Fibroblast of the conjunctiva (primary cell): ENCODE measurements around the gene CIB2.

Experiments used
- DNase-seq: peaks from one replicate; pipeline ENCODE4 v3.0.0-alpha.2; 2010; ENCODE audit warnings: low read depth

Gene CIB2

DNA sequence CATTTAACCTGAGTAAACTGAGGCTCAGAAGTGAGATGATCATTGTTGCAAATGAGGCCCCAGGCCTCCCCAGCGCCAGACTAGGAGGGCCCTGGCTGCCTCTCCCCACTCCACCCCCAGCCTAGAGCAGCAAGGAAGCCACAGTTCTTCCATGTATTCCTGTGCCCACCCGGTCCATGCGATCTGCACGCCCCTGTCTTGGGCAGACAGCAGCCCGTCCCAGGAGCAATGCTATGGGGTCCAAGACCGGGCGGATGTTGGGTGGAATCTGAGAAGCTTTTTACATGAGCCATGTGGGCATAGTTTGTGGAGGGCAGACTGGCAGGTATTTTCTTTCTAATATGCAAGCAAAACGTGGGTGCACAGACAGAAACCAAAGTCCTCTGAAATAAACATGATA, 23.8 kb downstream of the CIB2 start:
- DNase-seq, result no peak

DNA sequence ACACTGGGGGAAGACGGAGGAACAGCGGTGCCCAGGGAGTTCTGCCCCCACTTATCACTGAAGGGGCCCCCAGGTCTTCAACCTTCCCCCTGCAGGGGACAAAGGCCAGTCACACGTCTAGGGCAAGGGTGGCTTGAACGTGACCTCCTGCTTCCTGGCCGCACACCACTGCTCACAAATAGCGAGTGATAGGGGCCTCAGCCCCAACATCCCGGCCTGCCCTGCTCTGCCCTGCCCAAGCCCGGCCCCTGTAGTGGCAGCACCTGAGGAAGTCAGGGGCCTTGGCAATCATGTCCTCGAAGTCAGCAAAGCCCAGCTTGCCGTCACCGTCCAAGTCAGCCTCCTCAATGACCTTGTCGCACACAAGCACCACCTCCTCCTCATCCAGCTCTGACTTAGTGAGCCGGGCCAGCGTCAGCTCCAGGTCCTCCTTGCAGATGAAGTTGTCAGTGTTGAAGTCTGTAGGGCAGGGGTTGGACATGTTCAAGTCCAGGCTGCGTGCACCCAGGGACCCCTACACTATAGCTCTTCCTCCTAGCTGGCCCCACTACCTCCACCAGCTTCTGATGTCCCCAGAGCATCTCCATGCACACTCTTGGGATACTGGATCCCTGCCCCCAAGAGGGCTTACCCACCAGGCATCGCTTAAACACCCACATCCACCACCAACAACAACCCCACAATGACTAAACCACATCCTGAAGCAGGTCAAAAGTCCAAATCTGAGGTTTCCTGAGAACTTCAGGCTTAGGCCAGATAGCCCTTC, 25.6 kb downstream of the CIB2 start:
- DNase-seq, result no peak

DNA sequence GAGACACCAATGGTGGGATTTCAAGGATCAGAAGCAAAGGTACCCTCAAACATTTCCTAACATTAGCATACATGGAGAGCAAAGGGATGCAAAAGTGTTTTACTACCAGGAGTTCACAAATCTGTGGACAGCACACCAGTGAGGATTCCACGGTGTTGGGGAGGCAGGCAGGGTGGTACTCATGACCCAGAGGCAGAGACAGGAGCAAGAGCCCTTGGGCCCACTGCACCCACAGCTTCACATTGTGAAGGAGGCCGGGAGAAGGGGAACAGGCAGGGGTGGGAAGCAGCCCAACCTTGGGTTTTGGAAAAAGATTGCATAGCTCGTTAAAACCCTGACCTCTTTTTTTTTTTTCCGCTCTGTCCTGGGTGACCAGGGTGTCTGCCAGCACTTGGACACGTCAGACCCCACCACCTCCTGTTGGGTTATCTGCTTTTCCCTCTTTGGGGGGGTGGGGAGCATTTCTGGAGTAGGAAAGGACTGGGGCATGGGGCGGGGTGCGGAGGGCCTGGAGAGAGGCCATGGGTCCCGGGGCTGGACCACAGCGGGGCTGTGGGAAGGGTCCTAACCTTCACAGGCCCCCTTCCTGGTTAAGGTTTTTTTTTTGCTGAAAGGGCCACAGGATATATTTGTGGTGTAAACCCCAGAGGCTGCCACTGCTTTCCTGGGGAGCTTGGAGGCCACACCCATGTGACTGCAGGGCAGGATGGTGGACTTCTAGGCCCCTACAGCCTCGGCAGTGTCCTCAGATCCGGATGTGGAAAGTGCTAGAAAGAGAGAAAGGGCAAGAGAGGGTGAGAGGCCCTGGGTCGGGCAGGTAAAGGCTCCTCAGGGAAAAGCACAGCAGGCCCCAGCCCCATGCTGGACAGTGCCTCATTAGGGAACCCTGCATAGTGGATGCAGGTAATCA, 26.4 kb downstream of the CIB2 start:
- DNase-seq, result no peak

DNA sequence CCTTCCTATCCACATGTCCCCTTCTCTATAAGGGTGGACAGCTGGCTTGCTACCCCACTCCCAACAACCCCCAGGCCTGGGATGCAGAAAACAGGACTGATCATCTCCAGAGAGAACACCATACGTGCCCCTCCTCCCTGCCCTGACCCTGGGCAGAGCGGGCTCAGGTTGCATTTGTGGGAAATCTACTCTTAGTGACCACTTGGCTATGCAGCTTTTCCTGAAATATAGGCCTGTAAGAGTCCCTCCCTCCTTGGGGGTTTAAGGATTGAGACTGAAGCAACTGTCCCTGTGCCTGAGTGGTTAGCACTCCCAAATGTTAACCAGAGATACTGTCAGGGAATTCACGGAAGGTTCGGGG, 27.1 kb downstream of the CIB2 start:
- DNase-seq, result no peak

DNA sequence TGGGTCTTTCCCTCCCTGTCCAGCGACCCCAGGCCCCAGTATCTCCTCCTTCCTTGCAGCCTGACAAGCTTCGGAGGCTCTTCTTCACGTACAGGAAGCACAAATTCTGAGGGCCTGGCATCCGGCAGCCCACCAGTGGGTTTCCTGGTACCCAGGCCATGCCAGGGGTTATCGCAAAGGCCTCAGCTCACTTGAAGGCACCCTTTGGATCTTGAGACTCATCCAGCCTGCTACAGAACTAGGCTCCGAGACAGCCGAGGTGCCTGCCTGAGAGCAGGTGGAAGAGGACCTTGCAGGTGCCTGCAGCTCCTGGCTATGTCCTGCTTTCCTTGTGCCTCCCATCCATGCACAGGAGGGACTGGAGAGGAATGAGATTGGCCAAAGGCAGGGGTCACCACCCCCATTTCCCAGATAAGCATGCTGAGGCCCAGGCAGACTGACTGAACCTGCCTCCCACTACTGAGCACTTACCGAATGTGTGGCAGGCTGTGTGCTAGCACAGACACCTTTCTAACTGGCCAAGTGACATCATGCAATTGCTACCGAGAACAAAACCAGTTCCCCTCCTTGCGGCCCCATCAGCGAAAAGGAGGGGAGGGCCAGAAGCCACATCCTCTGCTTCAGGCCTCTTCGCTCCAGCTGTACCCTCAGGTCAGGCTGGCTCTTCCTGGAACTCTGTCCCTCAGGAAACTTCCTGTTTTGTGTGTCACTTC, 27.7 kb downstream of the CIB2 start:
- DNase-seq, result no peak

DNA sequence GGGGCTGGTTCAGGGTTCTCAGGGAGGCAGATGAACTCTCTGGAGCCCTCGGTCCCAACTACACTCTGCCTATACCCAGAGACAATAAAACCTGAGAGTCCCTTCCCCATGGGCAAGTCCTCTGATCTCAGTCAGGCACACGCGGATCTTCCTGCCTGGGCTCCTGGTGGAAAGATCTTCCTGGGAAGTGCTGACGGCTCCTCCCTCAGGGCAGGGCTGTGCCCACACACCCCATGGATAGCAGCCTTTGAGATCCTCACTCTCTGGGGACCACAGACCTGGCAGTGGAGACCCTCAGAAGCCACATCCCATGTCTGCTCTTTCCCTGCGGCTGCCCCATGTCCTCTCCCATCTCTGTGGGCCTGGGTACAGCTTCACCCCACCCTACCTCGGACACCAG, 28.5 kb downstream of the CIB2 start:
- DNase-seq, result no peak

DNA sequence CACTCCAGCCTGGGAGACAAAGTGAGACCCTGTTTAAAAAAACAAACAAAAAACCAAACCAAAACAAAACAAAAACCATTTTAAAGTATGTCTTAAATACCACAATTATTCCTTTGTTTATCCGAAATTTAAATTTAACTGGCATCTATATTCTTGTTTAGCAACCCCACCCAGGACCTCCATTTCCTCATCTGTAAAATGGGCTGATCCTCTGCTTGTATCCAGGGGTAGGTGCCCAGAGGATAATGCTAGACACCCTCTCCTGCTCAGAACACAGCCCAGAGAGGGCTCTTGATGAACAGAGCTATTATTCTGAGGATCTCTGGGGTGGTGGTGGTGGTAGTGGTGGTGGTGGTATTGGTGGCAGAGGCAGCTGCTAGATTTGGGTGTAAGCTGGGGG, 29.0 kb downstream of the CIB2 start:
- no peak for DNase-seq

DNA sequence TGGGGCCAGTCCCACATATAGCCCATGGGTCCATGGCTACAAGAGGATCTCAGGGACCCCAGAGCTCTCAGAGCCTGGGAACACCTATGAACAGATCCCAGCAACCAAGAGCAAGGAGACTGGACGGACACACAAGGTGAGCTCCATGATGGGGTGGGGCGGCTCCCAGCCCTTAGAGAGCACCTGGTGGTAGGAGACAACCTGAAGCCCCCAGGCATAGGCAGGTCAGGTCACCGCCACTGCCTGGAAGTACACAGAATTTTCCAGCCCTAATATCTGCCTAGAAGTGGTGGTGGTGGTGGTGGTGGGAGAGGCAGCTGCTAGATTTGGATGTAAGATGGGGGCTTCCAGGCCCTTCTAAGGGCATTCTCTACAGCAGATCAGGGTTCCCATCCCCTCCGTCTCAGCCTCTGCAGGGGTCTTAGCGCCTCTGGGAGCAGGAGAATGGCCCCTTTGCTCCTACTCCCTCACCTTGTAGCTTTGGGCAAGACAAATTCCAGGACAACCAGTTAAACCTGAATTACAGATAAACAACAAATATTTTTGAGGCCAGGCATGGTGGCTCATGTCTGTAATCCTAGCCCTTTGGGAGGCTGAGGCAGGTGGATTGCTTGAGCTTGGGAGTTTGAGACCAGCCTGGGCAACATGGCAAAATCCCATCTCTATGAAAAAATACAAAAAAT, 29.7 kb downstream of the CIB2 start:
- no peak for DNase-seq

DNA sequence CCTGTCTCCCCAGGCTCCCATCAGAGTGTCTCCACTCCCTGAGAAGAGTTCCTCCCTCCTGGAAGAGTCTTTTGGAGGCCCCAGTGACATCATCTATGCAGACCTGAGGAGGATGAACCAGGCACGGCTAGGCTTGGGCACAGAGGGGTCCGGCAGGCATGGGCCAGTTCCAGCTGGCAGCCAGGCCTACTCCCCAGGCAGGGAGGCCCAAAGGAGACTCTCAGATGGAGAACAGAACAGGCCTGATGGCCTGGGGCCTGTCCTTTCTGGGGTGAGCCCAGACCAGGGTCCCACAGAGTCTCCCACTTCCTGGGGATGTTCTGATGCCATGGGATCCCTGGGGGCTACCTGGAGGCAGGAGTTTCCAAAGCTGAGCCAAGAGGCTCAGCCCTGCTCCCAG, 30.4 kb downstream of the CIB2 start:
- DNase-seq, result no peak

DNA sequence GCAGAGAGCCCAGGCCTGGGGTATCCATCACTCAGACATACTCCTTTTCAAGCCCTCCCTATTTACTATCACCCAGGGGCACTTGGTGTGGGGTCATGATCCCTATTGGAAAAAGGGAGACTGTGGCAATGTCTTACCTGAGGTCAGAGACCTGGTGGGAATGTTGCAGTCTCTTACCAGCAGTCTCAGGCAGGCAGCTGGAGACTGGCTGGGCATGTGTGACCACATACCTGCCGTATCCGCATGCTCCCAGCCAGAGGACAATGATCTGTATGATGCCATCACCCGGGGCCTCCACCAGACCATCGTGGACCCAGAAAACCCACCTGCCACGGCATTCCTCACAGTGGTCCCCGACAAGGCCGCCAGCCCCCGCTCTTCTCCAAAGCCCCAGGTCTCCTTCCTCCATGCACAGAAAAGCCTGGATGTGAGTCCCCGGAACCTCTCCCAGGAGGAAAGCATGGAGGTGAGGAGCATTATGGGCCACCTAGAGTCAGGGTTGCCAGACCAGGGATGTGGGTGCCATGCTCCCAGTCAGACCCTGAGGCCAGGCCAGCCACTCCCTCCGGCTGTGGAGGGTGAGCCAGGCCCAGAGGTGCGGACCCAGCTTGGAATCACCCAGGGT, 33.0 kb downstream of the CIB2 start:
- DNase-seq, result no peak

DNA sequence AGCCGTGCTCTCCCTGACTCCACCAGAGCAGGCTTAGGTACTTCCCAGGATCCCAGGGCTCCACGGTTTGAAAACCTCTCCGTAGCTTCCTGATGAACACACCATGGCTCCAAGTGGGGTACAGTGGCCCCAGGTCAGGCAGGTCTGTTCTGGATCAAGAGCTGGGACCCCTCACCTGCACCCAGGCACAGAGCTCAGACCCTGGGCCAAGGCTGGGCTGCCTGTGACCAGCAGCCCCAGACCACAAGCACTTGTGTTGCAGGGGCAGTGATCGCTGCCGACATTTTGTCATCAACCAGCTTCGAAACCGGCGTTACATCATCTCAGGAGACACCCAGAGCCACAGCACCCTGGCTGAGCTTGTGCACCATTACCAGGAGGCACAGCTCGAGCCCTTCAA, 33.6 kb downstream of the CIB2 start:
- DNase-seq, result no peak

DNA sequence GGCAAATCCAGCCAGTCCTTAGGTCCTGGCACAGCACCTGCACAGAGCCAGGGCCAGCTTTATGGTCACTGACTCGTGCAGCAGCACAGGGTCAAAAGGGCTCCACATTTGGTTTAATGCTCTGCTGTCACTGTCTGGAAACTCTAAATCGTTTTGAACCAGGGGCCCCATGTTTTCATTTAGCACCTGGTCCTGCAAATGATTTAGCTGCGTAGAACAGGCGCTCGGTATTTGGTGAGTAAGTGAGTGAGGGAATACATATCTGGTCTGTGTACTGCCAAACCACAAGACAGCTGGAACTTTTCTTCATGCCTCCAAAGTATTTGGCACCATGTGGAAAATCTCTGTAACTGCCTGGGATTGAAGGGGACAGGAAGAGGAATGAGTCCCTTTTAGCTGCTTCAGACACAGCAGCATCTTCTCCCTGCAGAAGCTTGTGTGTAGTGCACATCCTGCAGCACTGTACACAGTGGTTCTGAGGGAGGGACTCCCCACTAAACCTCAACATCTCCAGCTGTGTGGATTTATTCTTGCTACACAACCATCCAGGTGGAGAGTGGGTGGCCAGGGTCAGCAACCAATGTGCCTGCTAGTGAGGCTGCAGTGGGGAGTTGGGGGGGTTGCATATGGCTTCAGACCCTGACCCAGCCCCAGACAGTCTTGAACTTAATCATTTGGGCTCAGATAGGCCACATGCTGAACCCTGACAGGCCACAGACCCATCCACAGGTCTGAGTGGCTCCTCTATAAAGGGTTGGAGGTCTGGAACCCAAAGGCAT, 37.8 kb downstream of the CIB2 start:
- DNase-seq, result peak; percentile 59

DNA sequence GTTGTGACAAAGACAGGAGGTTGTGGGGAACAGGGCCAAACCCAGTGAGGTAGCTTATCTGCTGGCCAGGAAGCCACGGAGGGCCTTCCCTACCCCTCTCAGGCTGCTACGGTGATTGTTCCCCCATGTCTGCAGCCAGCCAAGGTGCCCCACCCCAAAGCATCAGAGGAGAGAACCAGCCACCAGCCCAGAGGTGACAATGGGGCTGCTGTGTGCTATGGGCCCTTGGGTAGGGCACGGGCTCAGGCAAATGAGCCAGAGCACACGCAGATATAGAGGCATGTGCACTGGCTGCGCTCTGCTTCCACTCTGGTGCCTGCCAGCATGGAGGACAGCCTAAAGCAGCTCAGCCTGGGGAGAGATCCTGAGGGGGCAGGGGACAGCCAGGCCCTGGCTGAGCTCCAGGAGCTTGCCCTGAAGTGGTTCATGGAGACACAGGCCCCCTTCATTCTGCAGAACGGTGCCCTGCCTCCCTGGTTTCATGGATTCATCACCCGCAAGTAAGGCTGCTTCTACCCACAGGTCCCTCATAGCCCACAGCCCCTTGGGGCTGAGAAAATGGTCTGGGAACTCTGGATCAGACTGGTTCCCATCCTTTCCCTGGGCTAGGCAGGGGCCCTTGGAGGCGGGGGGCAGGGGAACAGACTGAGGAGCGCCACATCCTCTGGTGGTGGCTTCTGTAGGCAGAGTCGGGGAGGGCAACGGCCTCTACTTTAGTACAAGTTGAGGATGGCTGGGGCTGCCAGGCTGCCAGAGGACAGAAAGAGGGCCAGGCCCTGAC, 38.8 kb downstream of the CIB2 start, which contains the start of gene SH2D7:
Gene SH2D7 (plus strand): TSS at position 301 of the 781 bp plus-strand sequence. CDS start 24 bp downstream, at position 325.
- no peak for DNase-seq

DNA sequence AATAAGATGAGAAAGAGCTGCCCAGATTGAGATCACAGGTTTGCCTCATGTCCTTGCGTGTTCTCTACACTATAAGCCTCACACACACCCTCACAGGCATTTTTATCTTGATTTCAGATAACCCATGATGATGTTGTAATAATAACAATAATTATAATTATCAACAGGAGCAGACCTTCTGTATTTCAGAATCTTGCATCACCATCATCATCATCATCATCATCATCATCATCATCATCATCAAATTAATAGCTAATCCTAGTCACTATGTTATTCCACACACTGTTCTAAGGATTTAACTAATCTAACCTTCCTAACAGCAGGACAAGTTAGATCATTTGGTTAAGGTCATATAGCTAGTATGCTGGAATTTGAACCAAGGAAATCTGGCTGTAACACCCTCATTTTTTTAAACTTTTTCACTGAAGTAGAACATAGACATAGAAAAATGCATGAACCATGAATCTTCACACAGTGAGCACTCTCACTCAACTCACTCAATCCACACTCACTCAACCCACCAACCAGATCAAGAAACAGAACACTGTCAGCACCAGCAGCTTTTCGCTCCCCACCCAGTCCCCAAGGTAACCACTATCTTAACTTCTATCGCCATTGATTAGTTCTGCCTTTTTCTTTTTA, 40.7 kb downstream of the CIB2 start:
- no peak for DNase-seq

DNA sequence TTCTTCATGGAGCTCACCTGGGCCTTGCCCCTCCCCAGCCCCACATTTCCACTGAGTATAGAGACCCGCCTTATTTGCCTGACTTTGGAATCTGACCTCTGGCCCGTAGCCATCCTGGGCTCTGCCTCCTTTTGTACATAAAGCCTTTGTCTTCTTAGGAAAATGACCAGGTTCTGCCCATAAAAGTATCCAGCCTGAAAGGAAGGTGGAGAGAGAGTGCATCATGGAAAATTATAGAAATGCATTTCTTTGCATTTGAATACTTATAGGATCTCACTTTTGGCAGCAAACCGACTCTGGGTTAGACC, 42.5 kb downstream of the CIB2 start:
- DNase-seq, result no peak

DNA sequence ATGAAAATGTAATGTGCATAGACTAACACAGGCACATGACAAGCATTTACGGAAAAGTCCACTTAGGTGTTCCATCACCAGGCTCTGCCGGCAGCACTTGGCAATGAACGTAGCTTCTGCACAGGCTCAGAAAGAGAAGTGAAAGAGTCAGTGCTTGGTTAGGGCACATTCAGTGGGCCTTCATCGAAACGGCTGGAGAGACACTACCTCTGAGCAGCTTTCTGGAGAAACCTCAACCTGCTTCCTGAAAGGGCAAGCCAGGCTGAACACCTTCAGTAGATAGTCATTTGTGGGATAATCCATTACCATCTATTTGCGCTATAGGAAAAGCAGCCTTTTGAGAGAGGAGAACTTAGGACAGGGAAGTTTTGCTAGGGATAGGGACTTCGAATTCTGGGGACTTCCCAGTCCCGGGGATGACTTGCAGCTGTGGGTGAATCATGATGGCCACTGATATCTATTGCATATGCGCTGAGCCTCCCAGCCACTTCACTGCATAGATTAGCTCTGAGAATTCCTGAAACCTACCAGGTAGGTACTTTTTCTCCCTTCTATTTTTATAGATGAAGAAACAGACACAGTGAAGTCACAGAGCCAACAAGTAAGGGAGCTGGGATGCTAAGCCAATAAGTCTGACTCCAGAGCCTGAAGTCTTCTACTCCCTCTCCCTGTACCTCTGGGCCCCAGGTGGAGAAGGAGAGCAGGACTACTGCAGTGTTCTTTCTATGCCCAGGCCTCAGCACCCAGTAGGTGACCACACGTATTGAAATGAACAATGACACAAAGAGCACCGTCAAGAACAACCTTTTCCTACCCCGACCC, 43.1 kb downstream of the CIB2 start:
- DNase-seq, result no peak

DNA sequence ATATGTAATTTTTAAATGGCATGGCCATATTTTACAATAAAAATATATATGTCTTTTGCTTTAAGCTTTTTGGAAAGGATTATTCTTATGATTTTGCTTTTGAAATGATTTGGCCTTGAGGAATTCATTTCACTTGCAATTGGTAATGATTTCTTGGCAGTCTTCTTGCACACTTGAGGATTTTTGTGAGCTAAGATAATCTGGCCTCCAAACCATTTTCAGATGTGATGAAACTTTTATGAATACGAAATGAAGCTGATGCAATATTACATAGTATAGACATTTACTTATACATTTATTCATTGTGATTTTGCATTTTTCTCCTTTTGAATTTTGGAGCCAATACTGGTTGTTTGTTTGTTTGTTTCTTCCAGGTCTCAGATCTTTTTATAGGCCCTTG, 45.3 kb downstream of the CIB2 start:
- DNase-seq, result peak; percentile 84

DNA sequence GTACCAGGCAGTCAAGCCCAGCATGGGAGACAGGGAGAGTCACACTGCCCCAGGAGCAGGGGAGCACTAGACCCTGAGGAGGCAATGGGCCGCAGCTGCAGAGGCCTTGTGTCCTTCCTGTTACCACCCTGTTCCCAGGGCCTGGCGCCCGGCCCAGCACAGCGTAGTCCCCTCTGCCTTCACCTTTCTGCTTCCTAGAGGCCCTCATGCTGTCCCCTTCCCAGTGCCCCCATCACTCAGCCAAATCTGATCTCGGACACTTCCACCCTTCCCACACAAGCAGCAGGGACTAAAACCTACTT, 46.8 kb downstream of the CIB2 start:
- no peak for DNase-seq
